MM.1S (cell line): ENCODE measurements around the gene VWA7.

Source experiments
- CTCF ChIP-seq: fragments of 300-600 bp; sonication (generic); IDR thresholded peaks from 2 replicates; pipeline ENCODE4 v1.5.1; 2016; ENCODE audit warnings: antibody characterized with exemption, low read length, mixed read lengths
- EZH2 ChIP-seq: fragments of 300-600 bp; sonication (generic); optimal IDR thresholded peaks from 2 replicates; pipeline ENCODE3; 2017; ENCODE audit warnings: low read depth, mild to moderate bottlenecking, antibody characterized with exemption, low read length, mixed read lengths

DNA sequence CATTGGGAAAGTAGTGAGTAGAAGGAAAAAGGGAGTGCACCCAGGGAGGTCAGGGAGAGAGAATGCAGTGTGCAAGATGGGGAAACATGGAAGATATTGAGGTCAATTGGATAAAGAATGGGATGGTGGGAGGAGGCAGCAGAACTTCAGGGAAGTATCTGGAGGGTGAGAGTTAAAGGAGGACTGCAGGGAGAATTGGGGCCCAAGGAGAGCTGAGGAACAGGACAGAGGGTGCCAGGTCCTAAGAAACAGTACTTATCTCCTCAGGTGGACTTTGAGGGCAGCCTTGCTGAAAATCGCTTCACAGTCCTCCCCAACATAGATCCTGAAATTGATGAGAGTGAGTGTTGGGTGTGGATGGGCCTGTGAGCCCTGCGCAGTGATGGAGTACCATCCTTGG is 18.8 kb downstream of the VWA7 start:
- no peak for TF ChIP-seq CTCF
- TF ChIP-seq EZH2: no peak
